Neutrophil (primary cell): ENCODE measurements around the gene TMEM201.
"Not testable (repeated sequence)": the region's sequence is repeated elsewhere in the genome, so short reads cannot be mapped to it uniquely, and the experiment has no call there.

ENCODE experiments used
- H3K27ac ChIP-seq: fragments of 200-600 bp; sonication (generic); 2 replicates; pipeline ENCODE4 v1.5.1; 2016; ENCODE audit warnings: mild to moderate bottlenecking, moderate library complexity
- H3K27me3 ChIP-seq: fragments of 200-600 bp; sonication (generic); 2 replicates; pipeline ENCODE4 v1.6.0; 2016; ENCODE audit warnings: mild to moderate bottlenecking
- H3K36me3 ChIP-seq: fragments of 200-600 bp; sonication (generic); 2 replicates; pipeline ENCODE4 v1.5.1; 2017
- H3K4me1 ChIP-seq, 2 experiments: fragments of 200-600 bp in 1 of 2; sonication (generic) in 1 of 2; 1 replicate in 1 of 2; 2 replicates in 1 of 2; pipeline versions ENCODE4 v1.5.1 to v1.6.1; 2013 to 2016; ENCODE audit warnings: low read depth in 1 of 2, low read length in 1 of 2, mild to moderate bottlenecking in 1 of 2, moderate library complexity in 1 of 2; ENCODE audit not compliant: control insufficient read depth in 1 of 2, insufficient read depth in 1 of 2
- H3K4me3 ChIP-seq, 2 experiments: fragments of 200-600 bp in 1 of 2; sonication (generic) in 1 of 2; 1 replicate in 1 of 2; 2 replicates in 1 of 2; pipeline ENCODE4 v1.5.1; 2013 to 2016; ENCODE audit warnings: low read depth in 1 of 2, low read length in 1 of 2, mild to moderate bottlenecking in 1 of 2, moderate library complexity in 1 of 2
- H3K9me3 ChIP-seq: fragments of 200-600 bp; sonication (generic); 2 replicates; pipeline ENCODE4 v1.5.1; 2016
- TF ChIP-seq, protein P1 (sequence below): fragments of 200-600 bp; sonication (generic); IDR thresholded peaks from 2 replicates; pipeline ENCODE4 v1.5.1; 2016; ENCODE audit warnings: antibody characterized with exemption

TMEM201 gene

DNA sequence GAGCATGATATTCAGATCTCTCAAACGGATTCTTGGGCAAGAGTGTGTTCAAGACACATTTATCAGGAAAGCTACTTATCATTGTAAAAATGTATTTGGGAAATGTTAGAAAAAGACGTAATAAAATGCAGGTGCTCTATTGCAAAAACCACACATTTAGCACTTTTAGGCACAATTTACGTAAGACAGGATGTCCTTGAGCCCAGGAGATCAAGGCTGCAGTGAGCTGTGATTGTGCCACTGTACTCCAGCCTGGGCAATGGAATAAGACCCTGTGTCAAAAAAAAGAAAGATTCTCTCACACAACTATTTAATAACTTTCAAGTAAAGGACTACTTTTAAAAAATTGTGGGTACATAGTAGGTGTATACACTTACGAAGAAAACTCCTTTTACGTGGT lies 31.1 kb upstream of the TMEM201 start:
- TF ChIP-seq, protein P1, sequence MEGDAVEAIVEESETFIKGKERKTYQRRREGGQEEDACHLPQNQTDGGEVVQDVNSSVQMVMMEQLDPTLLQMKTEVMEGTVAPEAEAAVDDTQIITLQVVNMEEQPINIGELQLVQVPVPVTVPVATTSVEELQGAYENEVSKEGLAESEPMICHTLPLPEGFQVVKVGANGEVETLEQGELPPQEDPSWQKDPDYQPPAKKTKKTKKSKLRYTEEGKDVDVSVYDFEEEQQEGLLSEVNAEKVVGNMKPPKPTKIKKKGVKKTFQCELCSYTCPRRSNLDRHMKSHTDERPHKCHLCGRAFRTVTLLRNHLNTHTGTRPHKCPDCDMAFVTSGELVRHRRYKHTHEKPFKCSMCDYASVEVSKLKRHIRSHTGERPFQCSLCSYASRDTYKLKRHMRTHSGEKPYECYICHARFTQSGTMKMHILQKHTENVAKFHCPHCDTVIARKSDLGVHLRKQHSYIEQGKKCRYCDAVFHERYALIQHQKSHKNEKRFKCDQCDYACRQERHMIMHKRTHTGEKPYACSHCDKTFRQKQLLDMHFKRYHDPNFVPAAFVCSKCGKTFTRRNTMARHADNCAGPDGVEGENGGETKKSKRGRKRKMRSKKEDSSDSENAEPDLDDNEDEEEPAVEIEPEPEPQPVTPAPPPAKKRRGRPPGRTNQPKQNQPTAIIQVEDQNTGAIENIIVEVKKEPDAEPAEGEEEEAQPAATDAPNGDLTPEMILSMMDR, result no peak
- Histone ChIP-seq H3K27me3 (no peaks in the 10 kb centered on the region), H3K4me1 (peaks cover 10 to 28% of the 10 kb centered on the region in 2 experiments), H3K4me3 (no peak overlapping the region), H3K36me3 (no peaks in the 10 kb centered on the region), H3K27ac (no peak overlapping the region), H3K9me3 (no peaks in the 10 kb centered on the region)

DNA sequence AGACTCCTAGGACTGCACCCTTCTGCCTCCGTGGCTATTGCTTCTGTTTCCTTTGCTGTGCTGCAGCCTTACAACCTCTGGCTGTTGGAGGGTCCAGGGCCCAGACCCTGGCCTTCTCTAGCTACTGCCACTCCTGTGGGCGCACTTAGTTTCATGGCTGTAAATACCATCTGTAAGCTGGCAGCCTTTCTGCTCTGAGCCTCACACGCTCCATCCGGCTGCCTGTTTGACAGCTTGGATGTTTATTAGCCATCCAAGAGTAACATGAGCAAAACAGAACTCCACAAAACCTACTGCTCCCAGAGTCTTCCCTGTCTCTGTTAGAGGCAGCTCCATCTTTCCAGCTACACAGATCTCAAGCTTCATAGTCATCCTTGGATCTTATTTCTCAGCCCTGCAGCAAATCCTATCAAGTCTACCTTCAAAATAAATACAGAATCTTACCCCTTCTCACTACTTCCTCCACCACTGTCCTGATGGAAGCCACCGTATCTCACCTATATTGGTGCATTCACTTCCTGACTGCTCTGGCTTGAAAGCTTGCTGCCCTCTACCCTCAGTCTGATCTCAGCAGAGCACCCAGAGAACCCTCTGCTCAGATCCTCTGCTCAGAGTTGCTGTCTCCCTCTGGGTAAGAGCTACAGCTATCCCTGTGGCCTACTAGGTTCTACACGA lies 30.3 kb upstream of the TMEM201 start:
- Histone ChIP-seq H3K9me3 (no peaks in the 10 kb centered on the region), H3K27ac (no peak overlapping the region)
- TF ChIP-seq, protein P1, result no peak

DNA sequence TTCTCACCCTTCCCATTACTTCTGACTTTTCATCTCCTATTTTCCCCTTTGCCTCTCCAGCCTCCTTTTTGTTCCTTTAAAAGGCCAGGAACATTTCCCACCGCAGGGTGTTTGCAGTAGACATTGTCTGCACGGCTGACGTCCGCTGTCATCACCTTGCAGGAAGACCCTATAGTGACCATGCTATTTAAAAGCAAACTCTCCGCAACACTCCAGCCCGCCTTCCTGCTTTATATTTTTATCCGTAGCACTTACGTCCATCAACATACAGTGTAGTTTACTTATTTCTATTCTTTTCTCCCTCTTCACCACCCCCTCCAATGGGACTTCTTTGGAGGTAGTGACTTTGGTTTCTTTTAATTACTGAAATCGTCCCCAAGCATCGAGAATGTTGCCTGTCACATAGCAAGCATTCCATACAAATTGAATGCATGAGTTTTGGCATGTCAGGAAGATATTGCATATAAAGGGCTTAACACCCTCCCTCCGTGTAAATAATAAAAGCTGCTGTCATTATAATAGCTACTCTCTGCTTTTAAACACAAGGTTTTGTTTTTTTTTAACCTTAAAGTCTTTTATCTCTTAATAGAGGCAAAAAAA lies 29.7 kb upstream of the TMEM201 start:
- TF ChIP-seq, protein P1, result no peak
- Histone ChIP-seq H3K4me1 (peaks cover 10 to 28% of the 10 kb centered on the region in 2 experiments), H3K27ac (no peak overlapping the region), H3K27me3 (no peaks in the 10 kb centered on the region), H3K36me3 (no peaks in the 10 kb centered on the region), H3K4me3 (no peak overlapping the region), H3K9me3 (no peaks in the 10 kb centered on the region)

More for the DNA sequence above, 30.3 kb upstream of the TMEM201 start:
- H3K36me3 ChIP-seq, result no peaks in the 10 kb centered on the region
- H3K27me3 ChIP-seq, result no peaks in the 10 kb centered on the region
- H3K4me3 ChIP-seq, result no peak overlapping the region
- H3K4me1 ChIP-seq, result peaks cover 10 to 28% of the 10 kb centered on the region in 2 experiments

DNA sequence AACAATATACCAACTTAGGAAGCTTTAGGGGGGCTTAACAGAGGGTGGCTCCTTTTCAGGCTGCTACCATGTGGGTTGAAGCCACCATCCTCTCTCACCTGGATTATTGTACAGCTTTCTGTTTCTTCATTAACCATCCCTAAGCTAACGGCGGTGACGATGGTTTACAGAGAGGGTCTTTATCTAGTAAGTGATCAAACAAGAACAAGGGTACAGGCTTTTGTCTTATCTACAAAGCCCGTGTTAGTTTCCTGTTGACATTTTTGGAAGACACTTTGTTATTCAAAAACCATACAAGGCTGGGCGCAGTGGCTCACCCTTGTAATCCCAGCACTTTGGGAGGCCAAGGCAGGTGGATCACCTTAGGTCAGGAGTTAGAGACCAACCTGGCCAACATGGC lies 29.0 kb upstream of the TMEM201 start:
- TF ChIP-seq, protein P1, result no peak
- peaks cover 10 to 29% of the 10 kb centered on the region in 2 experiments for H3K4me1 ChIP-seq
- H3K4me3 ChIP-seq, result no peak overlapping the region
- no peaks in the 10 kb centered on the region for H3K9me3 ChIP-seq
- H3K27ac ChIP-seq, result no peak overlapping the region
- H3K27me3 ChIP-seq, result no peaks in the 10 kb centered on the region
- H3K36me3 ChIP-seq, result no peaks in the 10 kb centered on the region

DNA sequence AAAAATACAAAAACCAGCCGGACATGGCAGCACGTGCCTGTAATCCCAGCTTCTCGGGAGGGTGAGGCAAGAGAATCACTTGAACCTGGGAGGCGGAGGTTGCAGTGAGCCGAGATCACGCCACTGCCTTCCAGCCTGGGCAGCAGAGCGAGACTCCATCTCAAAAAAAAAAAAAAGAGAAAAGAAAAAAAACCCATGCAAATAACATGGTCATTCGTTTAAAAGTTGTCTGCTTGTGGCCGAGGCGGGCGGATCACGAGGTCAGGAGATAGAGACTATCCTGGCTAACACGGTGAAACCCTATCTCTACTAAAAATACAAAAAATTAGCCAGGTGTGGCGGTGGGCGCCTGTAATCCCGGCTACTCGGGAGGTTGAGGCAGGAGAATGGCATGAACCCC lies 28.6 kb upstream of the TMEM201 start:
- not testable (repeated sequence) for H3K36me3 ChIP-seq, H3K27ac ChIP-seq, H3K4me3 ChIP-seq, H3K9me3 ChIP-seq, H3K27me3 ChIP-seq
- peaks cover 10 to 33% of the 10 kb centered on the region in 2 experiments for H3K4me1 ChIP-seq

DNA sequence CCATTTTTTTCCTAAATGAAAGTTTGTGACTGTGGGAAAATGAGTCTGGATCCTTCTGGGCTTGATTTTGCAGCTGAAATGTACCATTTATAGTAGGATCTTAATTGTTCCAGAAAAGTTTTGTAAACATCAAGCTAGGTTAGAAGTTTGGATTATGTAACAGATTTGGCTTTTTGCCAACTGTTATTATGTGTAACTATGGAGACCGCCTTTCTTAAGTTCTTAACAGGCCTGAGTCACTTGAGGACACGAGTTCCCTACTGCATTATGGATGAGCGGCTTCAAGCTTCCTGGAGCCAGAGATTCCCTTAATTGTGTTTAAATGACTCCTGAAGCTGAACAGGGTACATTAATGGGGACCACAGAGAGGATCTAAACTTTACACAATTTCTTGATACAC lies 27.3 kb upstream of the TMEM201 start:
- Histone ChIP-seq H3K27ac (no peak overlapping the region), H3K9me3 (no peaks in the 10 kb centered on the region), H3K27me3 (no peaks in the 10 kb centered on the region), H3K4me1 (peaks cover 3 to 21% of the 10 kb centered on the region in 2 experiments), H3K36me3 (no peaks in the 10 kb centered on the region), H3K4me3 (no peak overlapping the region)
- TF ChIP-seq, protein P1, result no peak
